Medulla oblongata (tissue), 1 donor: Measurements from ENCODE around the gene FCGR2B.
"Not testable (repeated sequence)": the region's sequence is repeated elsewhere in the genome, so short reads cannot be mapped to it uniquely, and the experiment has no call there.

Experiments used
- DNase-seq: peaks from one replicate; pipeline ENCODE4 v3.0.0-alpha.2; 2015; ENCODE audit errors: extremely low spot score

The FCGR2B gene

DNA sequence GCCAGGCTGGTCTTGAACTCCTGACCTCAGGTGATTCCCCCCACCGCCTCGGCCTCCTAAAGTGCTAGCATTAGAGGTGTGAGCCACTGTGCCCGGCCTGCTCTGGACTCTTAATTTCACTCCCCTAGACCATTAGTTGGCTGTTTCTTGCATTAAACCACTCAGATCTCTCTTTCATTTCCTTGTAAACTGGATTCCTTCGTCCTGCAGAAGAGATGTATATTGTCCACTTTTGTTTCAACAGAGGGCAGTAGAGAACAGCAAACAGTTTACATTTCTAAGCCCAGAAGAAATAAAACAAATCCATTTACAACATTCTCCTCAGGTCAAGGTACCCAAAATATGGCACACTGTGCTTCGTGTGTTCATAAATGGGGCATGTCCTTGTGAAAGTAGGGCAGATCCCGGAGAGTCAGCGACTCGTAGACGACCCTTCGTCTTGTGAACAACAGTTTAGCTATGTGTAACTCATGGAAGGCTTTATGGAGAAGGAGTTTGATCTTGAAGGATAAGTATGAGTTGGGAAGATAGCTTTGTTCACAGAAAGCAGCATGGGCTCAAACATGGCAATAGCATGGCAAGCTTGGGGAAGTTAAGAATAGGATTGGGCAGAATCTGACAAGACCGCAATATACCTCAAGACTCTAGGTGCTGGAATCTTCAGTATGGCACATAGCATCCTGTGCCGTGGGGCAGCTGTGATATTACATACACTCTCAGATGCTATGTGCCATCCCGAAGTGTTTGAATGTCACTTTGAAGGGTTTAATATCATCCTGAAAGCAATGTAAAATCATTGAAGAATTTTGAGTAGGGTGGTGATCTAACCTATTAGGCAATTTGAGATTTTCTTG is 15.2 kb upstream of the FCGR2B start:
- DNase-seq, result peak; percentile 73

DNA sequence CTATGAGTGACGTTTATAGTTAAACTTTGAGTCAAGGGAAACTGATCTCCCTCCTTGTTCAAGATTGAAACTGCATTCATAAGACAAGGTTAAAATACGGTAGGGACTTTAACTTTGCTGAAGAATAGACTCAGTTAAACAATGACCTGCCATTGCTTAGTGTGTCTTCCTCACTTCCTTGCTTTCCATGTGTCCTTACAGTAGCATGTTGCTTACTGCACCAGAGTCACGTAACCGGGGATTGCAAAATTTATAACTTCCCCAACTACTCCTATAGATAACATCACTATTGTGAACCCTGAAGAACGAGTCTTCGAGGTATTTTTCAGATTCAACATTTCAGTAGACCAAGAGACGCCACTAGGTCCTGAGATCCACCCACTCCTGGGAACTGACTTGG is 9.4 kb upstream of the FCGR2B start:
- DNase-seq, result not testable (repeated sequence)

DNA sequence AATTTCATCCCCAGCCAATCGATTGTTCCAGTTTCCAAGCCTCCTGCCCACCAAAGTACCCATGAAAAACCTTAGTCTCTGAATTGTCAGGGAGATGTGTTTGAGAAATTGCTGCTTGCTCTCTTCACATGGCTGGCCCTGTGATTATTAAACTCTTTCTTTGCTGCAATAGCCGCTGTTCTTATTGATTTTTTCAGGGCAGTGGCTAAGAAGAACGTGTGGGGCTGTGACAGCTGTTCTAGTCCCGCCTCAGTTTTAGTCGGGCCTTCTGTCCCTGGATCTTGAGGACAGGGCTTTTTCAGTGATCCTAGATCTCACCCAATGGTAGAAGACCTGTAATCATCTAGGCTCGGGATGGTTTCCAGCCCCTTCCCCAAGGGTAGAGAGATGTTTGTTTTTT is 9.0 kb upstream of the FCGR2B start:
- not testable (repeated sequence) for DNase-seq

DNA sequence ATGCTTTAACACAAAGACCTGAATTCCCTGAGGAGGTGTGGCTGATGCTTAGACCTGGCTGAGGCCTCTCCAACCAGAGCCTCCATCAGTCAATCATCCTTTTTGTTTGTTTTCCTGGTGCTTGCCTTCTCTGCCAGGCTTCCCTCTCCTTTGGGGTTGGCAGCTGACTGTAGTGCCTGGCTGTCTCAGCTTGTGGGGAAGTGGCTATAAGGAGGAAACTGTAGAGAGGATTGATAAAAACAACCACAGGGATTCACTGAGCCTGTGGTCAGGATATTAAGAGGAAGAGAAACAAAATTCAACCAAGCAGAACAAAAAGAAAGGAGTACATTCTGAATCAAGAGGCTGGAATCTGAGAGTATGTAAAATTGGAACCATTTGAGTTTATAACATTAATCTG is 4.4 kb upstream of the FCGR2B start:
- not testable (repeated sequence) for DNase-seq

DNA sequence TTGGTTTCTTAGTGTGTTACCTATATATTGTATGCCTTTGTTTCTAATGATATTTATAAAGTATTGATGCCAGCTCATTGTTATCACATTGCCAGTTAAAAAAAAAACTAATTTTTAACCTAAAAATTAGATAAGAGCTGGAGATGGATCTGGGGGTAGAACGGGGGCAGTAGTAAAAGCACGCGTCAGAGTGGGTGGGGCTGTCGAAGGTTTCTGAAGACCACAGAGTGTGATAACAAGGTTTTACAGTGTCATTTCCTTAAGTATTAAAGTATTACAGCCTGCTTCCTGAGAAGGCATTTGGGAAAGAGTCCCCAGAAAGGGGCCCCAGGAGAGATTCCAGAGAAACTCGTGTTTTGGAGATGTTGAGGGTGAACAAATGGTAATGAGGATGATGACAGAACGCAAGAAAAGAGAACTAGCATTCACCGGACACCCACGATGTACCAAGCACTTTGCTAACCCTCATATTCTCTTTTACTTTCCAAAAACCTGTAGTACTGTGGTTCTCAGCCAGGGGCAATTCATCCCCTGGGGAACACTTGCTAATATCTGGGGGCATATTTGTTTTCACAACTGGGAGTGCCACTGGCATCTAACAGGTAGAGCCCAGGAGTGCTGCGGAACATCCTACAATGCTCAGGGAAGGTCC is 1.2 kb upstream of the FCGR2B start:
- not testable (repeated sequence) for DNase-seq

DNA sequence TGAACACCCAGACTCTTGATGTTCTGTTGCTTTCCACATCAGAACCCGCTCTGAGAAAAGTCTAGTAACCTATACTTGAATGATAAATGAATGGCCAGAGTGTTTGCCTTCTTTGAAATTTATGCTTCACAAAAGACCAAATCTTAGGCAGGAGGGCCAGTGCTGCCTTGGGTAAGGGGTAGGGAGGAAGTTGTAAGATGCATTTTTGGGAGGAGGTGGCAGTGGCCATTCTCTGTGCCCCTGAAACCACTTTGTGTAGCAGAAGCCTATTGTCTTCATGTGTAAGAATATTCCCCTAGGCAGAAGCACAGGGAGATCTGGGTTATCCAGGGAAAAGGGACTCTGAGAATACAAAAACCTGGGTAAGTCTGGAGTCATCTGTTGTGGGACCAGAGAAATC is 626 bp downstream of the FCGR2B start:
- DNase-seq, result not testable (repeated sequence)

DNA sequence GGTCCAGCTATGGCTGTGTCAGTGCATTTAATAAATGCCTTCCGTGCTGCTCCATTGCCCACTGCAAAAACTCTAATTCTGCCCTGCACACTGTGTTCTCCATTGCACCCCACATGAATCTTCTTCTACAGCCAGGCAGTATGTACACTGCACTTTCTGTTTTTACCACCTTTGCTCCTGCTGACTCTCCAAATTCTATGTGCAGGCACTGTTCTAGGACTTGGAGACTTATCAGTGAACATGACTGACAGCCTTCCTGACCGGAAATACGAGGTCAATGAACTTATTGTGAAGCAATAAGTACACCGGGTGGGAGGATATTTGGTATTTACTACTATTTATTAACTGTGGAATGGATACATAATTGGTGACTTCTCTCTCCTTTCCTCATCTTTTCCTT is 1.7 kb downstream of the FCGR2B start:
- DNase-seq, result not testable (repeated sequence)

DNA sequence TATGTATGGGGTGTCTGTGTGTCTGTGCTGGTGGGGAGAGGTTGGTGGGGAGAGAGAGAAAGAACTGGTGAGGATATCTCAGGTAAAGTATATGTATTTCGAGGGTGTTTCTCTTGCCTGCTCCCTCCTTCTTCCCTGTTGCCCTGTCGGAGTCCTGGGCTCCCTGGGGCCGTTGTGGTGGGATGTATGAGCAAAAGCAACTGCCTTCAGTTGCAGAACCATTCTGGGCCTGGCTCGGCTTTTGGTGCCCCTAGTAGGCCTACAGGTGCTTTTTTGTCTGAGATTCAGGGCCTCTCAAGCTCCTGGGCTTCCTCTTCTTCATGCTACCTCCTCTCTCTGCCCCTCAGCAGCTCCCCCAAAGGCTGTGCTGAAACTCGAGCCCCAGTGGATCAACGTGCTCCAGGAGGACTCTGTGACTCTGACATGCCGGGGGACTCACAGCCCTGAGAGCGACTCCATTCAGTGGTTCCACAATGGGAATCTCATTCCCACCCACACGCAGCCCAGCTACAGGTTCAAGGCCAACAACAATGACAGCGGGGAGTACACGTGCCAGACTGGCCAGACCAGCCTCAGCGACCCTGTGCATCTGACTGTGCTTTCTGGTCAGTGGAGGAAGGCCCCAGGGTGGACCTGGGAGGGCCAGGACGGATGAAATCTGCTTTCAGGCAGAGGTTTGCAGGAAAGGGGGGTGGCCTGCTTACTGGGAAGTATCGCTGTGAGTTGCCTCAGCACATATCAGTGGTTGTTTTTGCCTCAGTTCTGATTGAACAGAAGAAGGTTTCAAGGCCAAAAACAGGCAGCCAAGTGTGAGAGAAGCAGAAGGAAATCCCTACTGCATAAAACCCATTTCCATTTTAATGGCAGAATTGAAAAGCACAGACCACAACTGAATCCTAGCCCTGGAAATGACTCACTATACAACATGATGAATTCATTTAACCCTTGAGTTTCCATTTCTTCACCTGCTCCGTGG is 8.4 kb downstream of the FCGR2B start:
- DNase-seq, result not testable (repeated sequence)

DNA sequence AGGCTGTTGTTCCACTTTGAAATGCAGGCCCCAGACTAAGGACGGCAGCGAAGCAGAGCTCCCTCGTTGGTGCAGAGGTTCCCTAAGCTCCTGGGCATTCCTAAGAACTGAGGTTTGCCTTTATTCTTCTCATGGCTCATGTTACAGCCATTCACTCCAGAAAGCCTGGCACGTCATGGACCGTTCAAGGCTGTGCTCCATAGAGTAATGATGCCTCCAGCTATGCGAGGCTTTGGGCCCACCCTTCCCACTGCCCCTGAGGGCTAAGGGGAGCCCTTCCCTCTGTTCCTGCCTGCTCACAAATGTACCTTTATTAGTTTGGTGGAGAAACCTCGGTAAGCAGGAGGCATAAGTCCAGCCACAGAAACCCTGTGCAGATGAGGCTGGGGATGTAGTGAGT is 10.5 kb downstream of the FCGR2B start:
- not testable (repeated sequence) for DNase-seq

DNA sequence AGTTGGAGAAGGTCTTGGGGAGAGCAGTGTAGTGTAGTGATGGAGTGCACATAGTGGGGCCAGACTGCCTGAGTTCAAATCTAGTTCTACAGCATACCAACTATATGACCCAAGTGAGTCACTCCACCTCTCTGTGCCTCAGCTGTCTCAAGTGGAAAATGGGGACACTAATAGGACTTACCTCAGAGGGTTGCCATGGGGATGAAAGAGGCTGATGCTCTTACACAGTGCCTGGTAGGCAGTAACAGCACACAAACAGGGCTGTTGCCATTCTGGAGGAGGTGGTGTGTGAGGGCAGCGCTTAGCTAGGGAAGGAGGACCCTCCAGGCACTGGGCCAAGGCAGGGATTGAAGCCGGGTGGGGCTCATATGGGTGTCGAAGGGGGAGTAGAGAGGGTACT is 11.5 kb downstream of the FCGR2B start:
- not testable (repeated sequence) for DNase-seq

DNA sequence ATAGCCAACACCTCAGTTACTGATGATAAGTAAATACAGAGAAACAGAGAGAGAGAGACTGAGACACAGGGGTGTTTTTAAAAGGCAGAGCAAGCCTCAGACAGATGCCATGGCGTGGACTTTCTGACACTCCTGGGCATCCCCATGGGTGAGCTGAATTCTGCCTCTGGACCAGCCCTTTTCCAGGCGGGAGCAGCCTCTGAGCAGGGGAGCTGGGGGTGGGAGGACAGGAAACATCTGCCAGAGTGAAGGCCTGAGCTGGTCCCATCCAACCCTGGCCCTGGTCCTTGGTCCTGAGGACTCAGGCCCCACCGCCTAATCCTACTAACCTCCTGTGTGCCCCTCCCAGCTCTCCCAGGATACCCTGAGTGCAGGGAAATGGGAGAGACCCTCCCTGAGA is 12.0 kb downstream of the FCGR2B start:
- not testable (repeated sequence) for DNase-seq

DNA sequence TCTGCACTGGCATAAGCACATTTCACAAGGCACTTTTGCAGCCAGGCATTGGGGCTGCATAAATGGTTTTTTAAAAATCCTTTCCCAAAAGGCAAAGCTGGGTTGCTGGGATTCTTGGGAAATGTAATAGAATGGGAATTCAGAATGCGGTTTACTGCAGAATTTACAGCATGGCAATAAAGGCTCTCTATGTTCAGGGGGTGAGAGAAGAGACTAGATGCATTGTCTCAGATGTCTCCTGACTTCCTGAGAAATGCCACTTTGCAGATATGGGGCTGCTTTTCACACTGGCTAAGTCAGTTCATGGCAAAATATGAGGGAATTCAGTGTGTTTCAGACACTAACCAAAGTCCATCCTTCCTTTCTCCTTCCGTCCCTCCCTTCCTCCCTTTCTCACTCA is 13.5 kb downstream of the FCGR2B start:
- peak; percentile 68 for DNase-seq

DNA sequence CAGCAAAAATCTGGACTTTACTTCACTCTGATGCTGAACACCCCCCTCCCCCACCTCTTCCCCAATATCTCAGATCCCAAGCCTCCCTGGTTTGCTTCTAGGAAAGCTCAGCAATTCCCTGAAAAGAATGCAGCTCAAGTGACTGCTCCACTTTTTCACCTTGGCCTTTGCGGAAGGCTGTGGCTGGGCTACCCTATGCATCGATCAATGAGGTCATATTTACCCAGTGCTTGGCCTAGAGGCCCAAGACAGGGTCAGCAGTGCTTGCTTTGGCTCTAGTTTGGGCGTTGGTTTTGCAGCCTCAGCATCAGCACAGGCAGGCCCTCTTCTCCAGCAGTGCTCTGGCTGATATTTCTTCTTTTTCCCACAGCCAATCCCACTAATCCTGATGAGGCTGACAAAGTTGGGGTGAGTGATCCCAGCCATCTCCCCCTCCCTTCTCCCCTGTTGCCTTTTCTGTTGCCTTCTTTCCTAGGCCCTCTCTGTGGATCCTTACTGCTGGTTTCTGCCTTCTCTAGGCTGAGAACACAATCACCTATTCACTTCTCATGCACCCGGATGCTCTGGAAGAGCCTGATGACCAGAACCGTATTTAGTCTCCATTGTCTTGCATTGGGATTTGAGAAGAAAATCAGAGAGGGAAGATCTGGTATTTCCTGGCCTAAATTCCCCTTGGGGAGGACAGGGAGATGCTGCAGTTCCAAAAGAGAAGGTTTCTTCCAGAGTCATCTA is 14.2 kb downstream of the FCGR2B start:
- peak; percentile 7 for DNase-seq

DNA sequence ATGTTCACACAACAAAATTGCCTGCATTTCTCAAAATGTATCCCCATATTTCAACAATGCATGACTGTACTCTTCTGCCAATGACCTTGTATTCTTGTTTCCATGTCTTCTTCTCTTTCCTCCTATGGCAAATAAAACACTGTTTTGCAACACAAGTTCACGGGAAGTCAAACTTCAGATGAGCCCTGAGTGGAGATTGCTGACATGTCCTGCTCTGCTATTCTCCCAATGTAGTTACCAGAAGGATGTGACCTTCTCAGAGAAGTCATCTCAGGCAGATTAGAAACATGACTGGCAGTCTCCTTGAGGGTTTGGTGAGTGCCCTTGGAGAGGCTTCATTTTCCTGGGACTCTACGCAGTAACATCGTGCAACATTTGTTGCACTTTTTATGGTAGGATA is 15.6 kb downstream of the FCGR2B start:
- no peak for DNase-seq

DNA sequence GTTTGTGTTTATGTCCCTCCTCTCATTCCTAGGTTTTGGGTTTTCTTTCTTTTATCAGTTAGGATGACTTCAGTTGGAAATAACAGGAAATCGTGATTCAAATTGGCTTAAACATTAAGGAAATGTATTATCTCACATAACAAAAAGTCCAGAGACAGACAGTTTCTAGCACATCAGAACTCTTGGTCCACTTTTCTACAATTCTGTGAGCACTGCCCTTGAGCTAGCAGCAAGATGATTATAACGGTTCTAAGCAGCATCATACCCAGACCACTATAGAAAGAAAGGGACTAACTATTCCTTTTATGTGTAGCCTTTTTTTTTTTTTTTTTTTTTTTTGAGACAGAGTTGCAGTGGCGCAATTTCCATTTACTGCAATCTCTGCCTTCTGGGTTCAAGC is 18.9 kb downstream of the FCGR2B start:
- DNase-seq, result no peak

DNA sequence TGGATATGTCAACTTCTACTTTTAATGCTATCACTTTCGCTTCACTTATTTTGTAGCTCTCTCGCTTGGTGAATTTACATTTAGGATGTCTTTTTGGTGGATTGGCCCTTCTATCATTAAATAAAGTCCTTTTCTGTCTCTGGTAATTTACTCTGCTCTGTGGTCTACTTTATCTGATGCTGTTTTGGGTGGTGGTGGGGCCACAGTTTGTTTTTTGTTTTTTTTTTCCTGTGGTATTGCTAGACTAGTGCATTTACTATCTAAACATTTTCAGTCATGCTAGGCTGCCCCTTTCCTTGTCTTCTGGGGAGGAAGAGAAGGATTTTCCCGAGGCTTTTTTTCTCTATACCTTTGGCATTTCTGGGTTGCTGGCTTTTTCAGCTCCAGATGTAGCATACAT is 26.0 kb downstream of the FCGR2B start:
- no peak for DNase-seq

DNA sequence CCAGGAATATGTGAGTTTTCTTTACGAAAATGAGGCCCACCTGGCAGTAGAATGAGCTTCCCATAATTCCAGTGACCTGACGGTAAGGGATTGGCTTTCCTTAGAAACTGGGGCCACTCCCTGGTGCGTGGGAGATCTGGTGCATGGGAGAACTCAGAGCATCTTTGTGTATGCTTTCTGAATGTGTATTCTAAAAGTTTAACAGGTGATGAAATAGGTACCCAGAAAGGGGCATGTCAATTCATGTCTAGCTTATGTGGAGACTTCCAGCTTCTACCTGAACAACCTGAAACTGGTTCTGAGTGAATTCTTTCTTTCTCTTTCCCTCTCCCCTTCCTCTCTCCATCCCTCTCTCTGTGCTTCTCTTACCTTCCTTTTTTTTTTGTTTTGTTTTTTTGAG is 28.9 kb downstream of the FCGR2B start:
- DNase-seq, result no peak

DNA sequence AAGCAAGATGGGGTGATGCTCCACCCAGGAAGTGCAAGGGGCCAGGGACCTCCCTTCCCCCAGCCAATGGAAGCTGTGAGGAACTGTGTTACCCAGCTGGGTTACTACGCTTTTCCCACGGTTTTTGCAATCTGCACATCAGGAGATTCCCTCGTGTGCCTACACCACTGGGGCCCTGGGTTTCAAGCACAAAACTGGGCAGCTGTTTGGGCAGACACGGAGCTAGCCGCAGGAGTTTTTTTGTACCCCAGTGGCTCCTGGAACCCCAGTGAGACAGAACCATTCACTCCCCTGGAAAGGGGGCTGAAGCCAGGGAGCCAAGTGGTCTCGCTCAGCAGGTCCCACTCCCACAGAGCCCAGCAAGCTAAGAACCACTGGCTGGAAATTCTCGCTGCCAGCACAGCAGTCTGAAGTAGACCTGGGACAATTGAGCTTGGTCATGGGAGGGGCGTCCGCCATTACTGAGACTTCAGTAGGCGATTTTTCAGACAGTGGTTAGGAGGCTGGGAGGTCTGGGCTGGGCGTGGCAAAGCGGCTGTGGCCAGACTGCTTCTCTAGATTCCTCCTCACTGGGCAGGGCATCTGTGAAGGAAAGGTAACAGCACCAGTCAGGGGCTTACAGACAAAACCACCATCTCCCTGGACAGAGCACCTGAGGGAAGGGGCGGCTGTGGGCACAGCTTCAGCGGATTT is 30.2 kb downstream of the FCGR2B start:
- DNase-seq, result not testable (repeated sequence)

DNA sequence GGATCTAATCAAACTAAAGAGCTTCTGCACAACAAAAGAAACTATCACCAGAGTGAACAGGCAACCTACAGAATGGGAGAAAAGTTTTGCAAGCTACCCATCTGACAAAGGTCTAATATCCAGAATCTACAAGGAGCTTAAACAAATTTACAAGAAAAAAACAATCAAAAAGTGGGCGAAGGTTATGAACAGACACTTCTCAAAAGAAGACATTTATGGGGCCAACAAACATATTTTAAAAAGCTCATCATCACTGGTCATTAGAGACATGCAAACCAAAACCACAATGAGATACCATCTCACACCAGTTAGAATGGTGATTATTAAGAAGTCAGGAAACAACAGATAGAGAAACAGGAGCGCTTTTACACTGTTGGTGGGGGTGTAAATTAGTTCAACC is 35.4 kb downstream of the FCGR2B start:
- DNase-seq, result not testable (repeated sequence)

DNA sequence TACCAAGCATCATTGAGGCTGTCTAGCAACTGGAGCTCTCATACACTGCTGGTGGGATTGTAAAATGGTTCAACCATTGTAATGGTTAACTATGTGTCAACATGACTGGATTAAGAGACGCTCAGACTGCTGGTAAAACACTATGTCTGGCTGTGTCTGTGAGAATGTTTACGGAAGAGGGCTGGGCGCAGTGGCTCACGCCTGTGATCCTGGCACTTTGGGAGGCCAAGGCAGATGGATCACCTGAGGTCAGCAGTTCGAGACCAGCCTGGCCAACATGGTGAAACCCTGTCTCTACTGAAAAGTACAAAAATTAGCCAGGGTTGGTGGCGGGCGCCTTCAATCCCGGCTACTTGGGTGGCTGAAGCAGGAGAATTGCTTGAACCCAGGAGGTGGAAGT is 39.3 kb downstream of the FCGR2B start:
- DNase-seq, result no peak

DNA sequence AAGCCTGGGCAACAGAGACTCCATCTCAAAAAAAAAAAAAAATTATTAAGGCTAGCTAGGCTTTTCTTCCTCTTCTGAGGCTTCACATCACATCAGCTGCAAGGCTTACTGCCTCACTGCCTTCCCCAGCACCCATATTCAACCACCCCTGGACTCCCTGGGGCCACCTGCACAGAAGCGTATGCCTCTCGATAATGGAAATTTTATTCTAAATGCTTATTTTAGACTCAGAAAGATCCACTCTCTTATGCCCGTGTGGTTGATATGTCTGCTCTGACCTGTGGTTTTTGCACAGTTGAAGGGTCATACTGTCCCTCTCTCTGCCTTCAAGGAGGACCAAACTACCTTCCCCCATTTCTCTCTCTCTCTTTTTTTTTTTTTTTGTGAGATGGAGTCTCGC is 42.6 kb downstream of the FCGR2B start:
- no peak for DNase-seq
